Upper lobe of left lung (tissue), 6 donors: ENCODE results near the gene KRTAP12-4. TPM values are rescaled to one million over a fixed set of nuclear protein-coding genes. Genes with fewer than 3 reads are reported as not detected.

Experiments
- ATAC-seq, 2 donors: fragments of 200-7000 bp; cut with Tn5 transposase; one replicate each; pipeline ENCODE4 v1.9.1; 2022; ENCODE audit warnings: mild to moderate bottlenecking in 2 of 2, moderate library complexity in 2 of 2; ENCODE audit not compliant: low FRiP score in 2 of 2
- DNase-seq, 2 donors: peaks; one replicate each; pipeline ENCODE4 v3.0.0-alpha.2; 2019 to 2020
- H3K27ac ChIP-seq, 4 donors: fragments of 200-600 bp; sonication (generic); one replicate each; pipeline ENCODE4 v1.5.1; 2016 to 2019
- H3K27me3 ChIP-seq, 4 donors: fragments of 200-600 bp; sonication (generic); one replicate each; pipeline ENCODE4 v1.5.1; 2017 to 2019
- H3K36me3 ChIP-seq, 4 donors: fragments of 200-600 bp; sonication (generic); one replicate each; pipeline ENCODE4 v1.5.1; 2016 to 2019
- H3K4me1 ChIP-seq, 4 donors: fragments of 200-600 bp; sonication (generic); one replicate each; pipeline ENCODE4 v1.5.1; 2018 to 2019
- H3K4me3 ChIP-seq, 4 donors: fragments of 200-600 bp; sonication (generic); one replicate each; pipeline ENCODE4 v1.5.1; 2017 to 2019; ENCODE audit warnings: mild to moderate bottlenecking in 2 of 4, moderate library complexity in 1 of 4
- H3K9me3 ChIP-seq, 4 donors: fragments of 200-600 bp; sonication (generic); one replicate each; pipeline ENCODE4 v1.5.1; 2018 to 2019
- EP300 ChIP-seq, 4 donors: sonication (generic); formaldehyde crosslinking; IDR thresholded peaks; one replicate each; pipeline ENCODE4 v1.5.1; 2017; ENCODE audit warnings: antibody characterized with exemption in 4 of 4, control low read depth in 2 of 4
- POLR2A ChIP-seq, 4 donors: fragments of 450-650 bp; IDR thresholded peaks; one replicate each; pipeline ENCODE4 v1.5.1; 2016 to 2017; ENCODE audit warnings: antibody characterized with exemption in 4 of 4, mild to moderate bottlenecking in 2 of 4
- POLR2AphosphoS5 ChIP-seq, 2 donors: sonication (generic); formaldehyde crosslinking; IDR thresholded peaks; one replicate each; pipeline ENCODE4 v1.5.1; 2017; ENCODE audit warnings: antibody characterized with exemption in 2 of 2
- WGBS, 2 donors: methylation state at CpG; one replicate each; pipeline ENCODE4 v1.1.5; 2017 to 2018; 5-methylcytosine and 5-hydroxymethylcytosine counted together
- total RNA-seq, 6 donors: library from RNA; depleted of rRNA in 4 of 6; stranded (reverse); fragments of >200 nt in 4 of 6; gene quantifications; one replicate each; pipeline versions ENCODE4 v1.1.0 to v1.2.1, GENCODE V29; 2016 to 2021
- TF ChIP-seq, protein P1 (sequence below), 6 experiments: fragments of 450-650 bp in 4 of 6; fragments of 200-600 bp in 2 of 6; sonication (generic) in 2 of 6; IDR thresholded peaks; one replicate each; pipeline ENCODE4 v1.5.1; 2016 to 2019; ENCODE audit warnings: antibody characterized with exemption in 6 of 6
- donor health status: DM: no; HTN: no; CAD: no; lungs with moderate emphysema.
- donor health status: DM: no; HTN: yes; CAD: no; lungs with severe emphysema.

The KRTAP12-4 gene
- total RNA-seq, 6 donors from 2014 or later, result not detected

GRCh38 chr21:44615466-44615865 lies 39.0 kb downstream of the KRTAP12-4 start:
- TF ChIP-seq EP300 (IDR thresholded peaks at IDR 0.05) (no peak), POLR2AphosphoS5 (IDR thresholded peaks at IDR 0.05) (no peak), POLR2A (IDR thresholded peaks at IDR 0.05) (no peak)
- TF ChIP-seq, protein P1, sequence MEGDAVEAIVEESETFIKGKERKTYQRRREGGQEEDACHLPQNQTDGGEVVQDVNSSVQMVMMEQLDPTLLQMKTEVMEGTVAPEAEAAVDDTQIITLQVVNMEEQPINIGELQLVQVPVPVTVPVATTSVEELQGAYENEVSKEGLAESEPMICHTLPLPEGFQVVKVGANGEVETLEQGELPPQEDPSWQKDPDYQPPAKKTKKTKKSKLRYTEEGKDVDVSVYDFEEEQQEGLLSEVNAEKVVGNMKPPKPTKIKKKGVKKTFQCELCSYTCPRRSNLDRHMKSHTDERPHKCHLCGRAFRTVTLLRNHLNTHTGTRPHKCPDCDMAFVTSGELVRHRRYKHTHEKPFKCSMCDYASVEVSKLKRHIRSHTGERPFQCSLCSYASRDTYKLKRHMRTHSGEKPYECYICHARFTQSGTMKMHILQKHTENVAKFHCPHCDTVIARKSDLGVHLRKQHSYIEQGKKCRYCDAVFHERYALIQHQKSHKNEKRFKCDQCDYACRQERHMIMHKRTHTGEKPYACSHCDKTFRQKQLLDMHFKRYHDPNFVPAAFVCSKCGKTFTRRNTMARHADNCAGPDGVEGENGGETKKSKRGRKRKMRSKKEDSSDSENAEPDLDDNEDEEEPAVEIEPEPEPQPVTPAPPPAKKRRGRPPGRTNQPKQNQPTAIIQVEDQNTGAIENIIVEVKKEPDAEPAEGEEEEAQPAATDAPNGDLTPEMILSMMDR (IDR thresholded peaks at IDR 0.05), result no peak
- ATAC-seq (no peak), DNase-seq (no peak)
- Histone ChIP-seq H3K27me3 (peaks cover 0 to 3% (median 0%) of the 10 kb centered on the region in 4 donors), H3K4me1 (no peaks in the 10 kb centered on the region), H3K4me3 (no peak overlapping the region), H3K36me3 (no peaks in the 10 kb centered on the region), H3K9me3 (peaks cover 0 to 17% (median 6%) of the 10 kb centered on the region in 4 donors), H3K27ac (no peak overlapping the region)
- WGBS, 2 donors, result 78 to 82% methylated on average over 8 of the region's 8 CpGs

DNA sequence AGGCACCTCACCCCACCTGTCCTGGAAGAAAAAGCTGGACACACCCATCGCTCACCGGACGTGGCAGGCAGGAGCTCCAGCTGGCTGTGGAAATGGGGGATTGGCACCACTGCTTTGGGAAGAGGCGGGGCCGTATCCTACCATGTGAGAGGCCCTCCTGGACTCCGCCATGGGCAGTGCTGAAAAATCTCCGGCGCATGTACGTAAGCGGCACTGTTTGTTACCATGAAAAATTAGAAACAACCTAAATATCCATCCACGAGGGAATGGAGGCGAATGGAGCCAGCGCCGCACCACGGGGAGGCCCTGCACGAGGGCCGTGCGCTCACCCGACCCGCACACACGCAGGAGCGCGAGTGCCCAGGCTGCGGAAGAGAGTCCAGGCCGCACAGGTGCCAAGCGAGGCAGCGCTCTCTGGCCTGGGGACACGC lies 39.5 kb downstream of the KRTAP12-4 start:
- ATAC-seq (no peak), DNase-seq (peak in 1 of 2 donors; percentile 63)
- Histone ChIP-seq H3K4me3 (no peak overlapping the region), H3K9me3 (peaks cover 0 to 22% (median 10%) of the 10 kb centered on the region in 4 donors), H3K27me3 (peaks cover 0 to 3% (median 0%) of the 10 kb centered on the region in 4 donors), H3K36me3 (no peaks in the 10 kb centered on the region), H3K4me1 (no peaks in the 10 kb centered on the region), H3K27ac (no peak overlapping the region)
- 88 to 90% methylated on average over 27 to 28 of the region's 28 CpGs for WGBS, 2 donors
- TF ChIP-seq, protein P1 (IDR thresholded peaks at IDR 0.05), result no peak
- TF ChIP-seq EP300 (IDR thresholded peaks at IDR 0.05), result no peak
- TF ChIP-seq POLR2A (IDR thresholded peaks at IDR 0.05), result no peak
- no peak for TF ChIP-seq POLR2AphosphoS5 (IDR thresholded peaks at IDR 0.05)

DNA sequence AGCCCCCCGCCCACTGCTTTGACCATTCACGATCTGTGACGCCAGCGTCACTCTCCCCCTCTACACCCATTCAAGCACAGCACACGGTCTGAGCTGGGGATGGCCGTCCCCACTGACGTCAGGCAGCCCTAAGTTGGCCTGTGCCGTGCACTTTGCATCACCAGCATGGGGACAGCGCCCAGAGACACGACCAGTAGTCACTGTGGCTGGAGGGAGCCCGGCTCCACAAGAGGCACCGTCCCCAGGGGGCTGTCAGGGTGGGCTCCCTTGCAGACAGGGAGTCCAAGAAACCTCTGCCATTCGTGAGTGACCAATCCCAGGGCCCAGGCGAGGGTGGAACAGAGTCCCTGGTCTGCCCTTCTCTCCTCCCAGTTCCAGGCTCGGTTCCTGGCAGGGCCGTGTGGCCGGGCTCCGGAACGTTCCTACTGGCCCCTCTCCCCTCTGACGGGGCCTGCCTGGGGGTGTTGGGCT lies 40.3 kb downstream of the KRTAP12-4 start:
- peaks cover 0 to 30% (median 10%) of the 10 kb centered on the region in 4 donors for H3K9me3 ChIP-seq
- ATAC-seq (peak in 1 of 2 donors; percentile 15), DNase-seq (peak in 1 of 2 donors; percentile 69)
- 75 to 86% methylated on average over 8 to 20 of the region's 20 CpGs for WGBS, 2 donors
- TF ChIP-seq EP300 (IDR thresholded peaks at IDR 0.05) (no peak), POLR2AphosphoS5 (IDR thresholded peaks at IDR 0.05) (no peak), POLR2A (IDR thresholded peaks at IDR 0.05) (no peak)
- TF ChIP-seq, protein P1 (IDR thresholded peaks at IDR 0.05), result no peak
- peaks cover 0 to 3% (median 0%) of the 10 kb centered on the region in 4 donors for H3K27me3 ChIP-seq
- H3K4me3 ChIP-seq, result no peak overlapping the region
- H3K27ac ChIP-seq, result no peak overlapping the region
- H3K36me3 ChIP-seq, result no peaks in the 10 kb centered on the region
- no peaks in the 10 kb centered on the region for H3K4me1 ChIP-seq

DNA sequence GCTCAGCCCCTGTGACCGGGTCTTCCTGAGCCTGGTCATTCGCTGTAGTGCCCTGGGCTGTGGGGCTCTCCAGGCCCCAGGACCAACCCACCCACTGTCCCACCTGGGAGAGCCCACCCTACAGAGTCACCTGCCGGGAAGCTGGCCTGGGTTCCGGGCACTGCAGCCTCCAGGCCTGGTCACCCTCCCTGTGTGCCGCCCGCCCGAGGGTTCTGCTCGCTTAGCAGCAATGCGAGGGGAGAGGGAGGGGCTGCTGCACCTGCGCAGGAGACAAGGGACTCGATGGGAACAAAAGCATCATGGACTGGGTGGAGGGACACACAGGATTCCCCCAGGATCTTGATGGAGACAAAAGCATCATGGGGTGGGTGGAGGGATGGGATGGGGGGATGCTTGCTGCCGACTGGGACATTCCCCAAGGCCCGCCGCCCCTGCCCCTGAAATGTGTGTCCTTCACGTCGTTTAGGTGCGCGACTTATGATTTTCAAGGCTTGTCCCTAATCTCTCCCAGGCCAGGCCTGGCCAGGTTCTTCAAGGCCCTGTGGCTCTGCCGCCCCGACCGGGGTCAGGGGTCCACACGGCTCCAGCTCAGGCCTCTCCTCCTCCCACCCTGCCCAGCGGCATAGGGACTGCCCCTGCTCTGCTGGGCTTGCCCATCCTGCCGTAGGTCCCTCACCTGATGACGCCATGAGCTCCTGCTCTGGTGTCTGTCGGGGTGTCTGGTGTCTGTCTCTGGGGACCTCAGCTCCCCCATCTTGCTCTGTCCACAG lies 40.9 kb downstream of the KRTAP12-4 start:
- H3K4me1 ChIP-seq, result no peaks in the 10 kb centered on the region
- 90% methylated on average over 24 to 25 of the region's 26 CpGs for WGBS, 2 donors
- TF ChIP-seq, protein P1 (IDR thresholded peaks at IDR 0.05), result no peak
- TF ChIP-seq POLR2A (IDR thresholded peaks at IDR 0.05) (no peak), EP300 (IDR thresholded peaks at IDR 0.05) (no peak)
- no peak overlapping the region for H3K4me3 ChIP-seq
- H3K9me3 ChIP-seq, result peaks cover 0 to 30% (median 10%) of the 10 kb centered on the region in 4 donors
- no peak overlapping the region for H3K27ac ChIP-seq
- ATAC-seq (peak in 1 of 2 donors; percentile 3), DNase-seq (peak in 1 of 2 donors; percentile 61)
- H3K27me3 ChIP-seq, result peaks cover 0 to 3% (median 0%) of the 10 kb centered on the region in 4 donors
- H3K36me3 ChIP-seq, result no peaks in the 10 kb centered on the region
